ENCODE results near the gene C14orf119. TPM values are rescaled to one million over a fixed set of nuclear protein-coding genes. Genes with fewer than 3 reads are reported as not detected.

The C14orf119 gene
- total RNA-seq, 1 experiment from 2014 or later = 65.1 TPM

DNA sequence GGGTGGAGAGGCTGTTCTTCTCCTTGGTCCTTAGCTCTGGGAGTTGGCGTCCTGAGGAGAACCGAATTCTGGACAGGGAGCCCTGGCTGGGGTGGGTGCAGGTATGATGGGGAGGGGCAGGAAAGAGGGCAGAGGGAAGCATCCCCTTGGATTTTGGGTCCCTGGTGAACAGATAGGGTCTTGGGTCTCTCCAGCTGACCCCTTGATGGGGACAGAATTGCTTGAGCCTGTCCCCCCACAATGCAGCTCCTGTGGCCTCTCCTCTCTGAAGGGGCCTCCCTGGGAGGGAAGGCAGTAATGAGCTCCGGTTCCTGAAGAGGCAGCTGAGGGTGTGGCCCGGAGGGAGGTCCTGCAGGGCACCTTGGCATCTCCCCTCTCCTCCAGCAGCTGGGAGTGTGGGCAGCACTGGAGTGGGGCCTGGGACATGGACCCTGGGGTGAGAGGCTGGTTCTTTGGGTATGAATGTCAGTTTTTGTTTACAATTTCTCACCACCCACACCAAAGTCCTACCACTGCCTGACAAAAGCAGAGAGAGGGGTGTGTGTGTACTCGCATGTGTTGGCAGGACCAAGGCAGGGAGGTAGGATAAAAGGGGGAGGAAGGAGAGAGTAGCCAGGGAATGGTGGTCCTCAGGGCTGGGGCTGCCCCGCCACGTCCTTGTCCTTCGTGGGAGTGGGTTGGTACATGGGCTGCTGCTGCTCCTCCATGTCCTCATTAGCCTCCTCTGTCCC, 31.4 kb downstream of the C14orf119 start:
- Histone ChIP-seq H3T11ph (ENCODE audit: low read length) (no peak overlapping the region), H4K91ac (ENCODE audit: insufficient read length, low read depth, low read length) (no peak overlapping the region), H3K79me2 (ENCODE audit: insufficient read depth, low read length) (no peaks in the 10 kb centered on the region), H4K20me1 (ENCODE audit: control insufficient read depth, insufficient read depth, insufficient read length) (no peaks in the 10 kb centered on the region), H2BK20ac (ENCODE audit: low read depth, low read length, poor library complexity, severe bottlenecking) (no peak overlapping the region), H2BK5ac (ENCODE audit: insufficient read length, low read length) (no peak overlapping the region), H2BK12ac (ENCODE audit: insufficient read length, low read depth, low read length) (no peak overlapping the region), H2AK5ac (ENCODE audit: insufficient read length, low read length) (no peak overlapping the region), H2BK15ac (ENCODE audit: low read depth, low read length) (no peak overlapping the region), H4K5ac (ENCODE audit: insufficient read length, low read depth, low read length) (no peak overlapping the region), H3K9me3 (ENCODE audit: control insufficient read depth, low read depth, low read length) (no peaks in the 10 kb centered on the region), H3K23ac (ENCODE audit: insufficient read length, low read depth, low read length) (no peak overlapping the region), H3K23me2 (ENCODE audit: insufficient read length, low read depth, low read length, poor library complexity, severe bottlenecking) (no peaks in the 10 kb centered on the region), H3K56ac (ENCODE audit: insufficient read length, low read depth, low read length) (no peak overlapping the region), H3K18ac (ENCODE audit: insufficient read length, low read depth, low read length) (no peak overlapping the region), H3K27ac (ENCODE audit: insufficient read length, low read depth, low read length) (no peak overlapping the region), H4K8ac (replicated peaks; ENCODE audit: insufficient read length, low read depth, low read length) (no peak overlapping the region), H3K4me1 (ENCODE audit: insufficient read depth, low read length) (peaks cover 2% of the 10 kb centered on the region; the same call in 1 of the 2 replicates), H3K27me3 (ENCODE audit: insufficient read depth, low read length) (peaks cover 1% of the 10 kb centered on the region; the same call in 1 of the 2 replicates), H3K9ac (ENCODE audit: extremely low read depth, insufficient read length, low read length) (no peak overlapping the region), H3K4ac (ENCODE audit: low read depth, low read length) (no peak overlapping the region), H2AFZ (ENCODE audit: low read length) (no peak overlapping the region), H2BK120ac (ENCODE audit: low read depth, low read length, poor library complexity, severe bottlenecking) (no peak overlapping the region), H3K4me2 (ENCODE audit: insufficient read depth, insufficient read length, low read length) (no peak overlapping the region), H3K79me1 (ENCODE audit: insufficient read depth, low read depth, low read length, poor library complexity, severe bottlenecking) (no peaks in the 10 kb centered on the region), H3K14ac (ENCODE audit: insufficient read depth, low read length) (no peak overlapping the region)
- WGBS (ENCODE audit: extremely low coverage, insufficient read length, low lambda C conversion rate) = no CpG with 5 or more reads among the region's 8 CpGs
- H3K27ac Mint-ChIP-seq = peak overlapping the region in 1 of 3 experiments; percentile 38; a peak in 1 of 7 replicates
- H3K4me1 Mint-ChIP-seq = peaks cover 29 to 31% of the 10 kb centered on the region in 2 experiments
- no peak overlapping the region; a peak in 1 of 5 replicates for H3K4me3 Mint-ChIP-seq
- peaks cover 31 to 48% (median 46%) of the 10 kb centered on the region in 3 experiments; a peak in 6 of 7 replicates for H3K36me3 Mint-ChIP-seq (ENCODE audit: insufficient read depth in 1 of 3, low read depth in 3 of 3)
- H3K9me3 Mint-ChIP-seq = no peaks in the 10 kb centered on the region
- no peak for TF ChIP-seq CTCF (conservative IDR thresholded peaks at IDR 0.05)
- DNase-seq = no peak
- 0 out of 2 replicates have a peak, but pooled peaks cover 2% of the 10 kb centered on the region for H3K27me3 Mint-ChIP-seq (ENCODE audit: low read depth)

All from H9 (cell line).